GM18505 (cell line): ENCODE results near the gene CHD6.

ENCODE experiments used
- ATAC-seq: cut with Tn5 transposase; IDR thresholded peaks from one replicate; pipeline ENCODE4 v1.9.1; 2021; ENCODE audit not compliant: unreplicated experiment
- POLR2A ChIP-seq: IDR thresholded peaks from 4 replicates; pipeline ENCODE4 v1.6.1; 2011; ENCODE audit warnings: borderline replicate concordance; ENCODE audit not compliant: insufficient read depth, insufficient read length; ENCODE audit errors: extremely low read depth

The CHD6 gene

GRCh38 chr20:41418031-41418430 is 200.1 kb downstream of the CHD6 start:
- no peak for TF ChIP-seq POLR2A

GRCh38 chr20:41415191-41415590 is 203.0 kb downstream of the CHD6 start:
- no peak for TF ChIP-seq POLR2A

More at GRCh38 chr20:41418031-41418430, 200.1 kb downstream of the CHD6 start:
- no peak for ATAC-seq

GRCh38 chr20:41413169-41413568 is 205.0 kb downstream of the CHD6 start:
- no peak for TF ChIP-seq POLR2A
- no peak for ATAC-seq

More at GRCh38 chr20:41415191-41415590, 203.0 kb downstream of the CHD6 start:
- no peak for ATAC-seq

- ATAC-seq = no peak
- no peak for TF ChIP-seq POLR2A
Measured at GRCh38 chr20:41412324-41413120, 205.7 kb downstream of the CHD6 start.

GRCh38 chr20:41411391-41411847 is 206.8 kb downstream of the CHD6 start:
- no peak for ATAC-seq
- TF ChIP-seq POLR2A = no peak

- TF ChIP-seq POLR2A = no peak
- ATAC-seq = no peak
Measured at GRCh38 chr20:41408986-41409385, 209.2 kb downstream of the CHD6 start.

- ATAC-seq = peak; percentile 77
- TF ChIP-seq POLR2A = no peak
Measured at GRCh38 chr20:41408156-41408794, 209.9 kb downstream of the CHD6 start.

GRCh38 chr20:41407607-41408006 is 210.6 kb downstream of the CHD6 start:
- no peak for TF ChIP-seq POLR2A

GRCh38 chr20:41406896-41407444 is 211.2 kb downstream of the CHD6 start:
- TF ChIP-seq POLR2A = no peak
- no peak for ATAC-seq

More at GRCh38 chr20:41407607-41408006, 210.6 kb downstream of the CHD6 start:
- ATAC-seq = no peak

- TF ChIP-seq POLR2A = no peak
- no peak for ATAC-seq
Measured at GRCh38 chr20:41406353-41406752, 211.8 kb downstream of the CHD6 start.

GRCh38 chr20:41405436-41405835 is 212.7 kb downstream of the CHD6 start:
- TF ChIP-seq POLR2A = no peak
- ATAC-seq = no peak

- ATAC-seq = no peak
- TF ChIP-seq POLR2A = no peak
Measured at GRCh38 chr20:41403604-41404003, 214.6 kb downstream of the CHD6 start.

GRCh38 chr20:41398408-41398807 is 219.8 kb downstream of the CHD6 start:
- no peak for TF ChIP-seq POLR2A
- ATAC-seq = no peak
